ENCODE data around the gene CD69. TPM values are rescaled to one million over a fixed set of nuclear protein-coding genes. Genes with fewer than 3 reads are reported as not detected.

CD69 gene
- polyA plus RNA-seq, 1 donor from 2014 or later = 0.72 TPM

- H3K9me3 ChIP-seq (ENCODE audit: low read length) = no peaks in the 10 kb centered on the region
- H3K79me2 ChIP-seq (replicated peaks; ENCODE audit: insufficient read depth, low read length) = no peaks in the 10 kb centered on the region
- H4K20me1 ChIP-seq (ENCODE audit: insufficient read depth) = no peaks in the 10 kb centered on the region
- no peaks in the 10 kb centered on the region for H3F3A ChIP-seq (ENCODE audit: insufficient read depth, low read length, poor library complexity, severe bottlenecking)
- no peaks in the 10 kb centered on the region for H3K9me2 ChIP-seq (ENCODE audit: insufficient read depth, low read length)
- no peaks in the 10 kb centered on the region for H3K36me3 ChIP-seq (ENCODE audit: insufficient read depth, low read length)
- H2AFZ ChIP-seq (ENCODE audit: low read depth, low read length) = no peak overlapping the region
- H3K27me3 ChIP-seq (ENCODE audit: insufficient read depth, low read depth, low read length) = no peaks in the 10 kb centered on the region
- H3K4me2 ChIP-seq (ENCODE audit: low read length) = no peak overlapping the region
- no peak for TF ChIP-seq EP300 (conservative IDR thresholded peaks at IDR 0.05; ENCODE audit: poor library complexity, severe bottlenecking)
- no peak for TF ChIP-seq MXI1 (conservative IDR thresholded peaks at IDR 0.05; ENCODE audit: poor library complexity, severe bottlenecking)
- TF ChIP-seq EZH2 (IDR thresholded peaks at IDR 0.05; ENCODE audit: borderline replicate concordance, insufficient read depth, low read length, poor library complexity, severe bottlenecking) = no peak
- TF ChIP-seq, protein P1, sequence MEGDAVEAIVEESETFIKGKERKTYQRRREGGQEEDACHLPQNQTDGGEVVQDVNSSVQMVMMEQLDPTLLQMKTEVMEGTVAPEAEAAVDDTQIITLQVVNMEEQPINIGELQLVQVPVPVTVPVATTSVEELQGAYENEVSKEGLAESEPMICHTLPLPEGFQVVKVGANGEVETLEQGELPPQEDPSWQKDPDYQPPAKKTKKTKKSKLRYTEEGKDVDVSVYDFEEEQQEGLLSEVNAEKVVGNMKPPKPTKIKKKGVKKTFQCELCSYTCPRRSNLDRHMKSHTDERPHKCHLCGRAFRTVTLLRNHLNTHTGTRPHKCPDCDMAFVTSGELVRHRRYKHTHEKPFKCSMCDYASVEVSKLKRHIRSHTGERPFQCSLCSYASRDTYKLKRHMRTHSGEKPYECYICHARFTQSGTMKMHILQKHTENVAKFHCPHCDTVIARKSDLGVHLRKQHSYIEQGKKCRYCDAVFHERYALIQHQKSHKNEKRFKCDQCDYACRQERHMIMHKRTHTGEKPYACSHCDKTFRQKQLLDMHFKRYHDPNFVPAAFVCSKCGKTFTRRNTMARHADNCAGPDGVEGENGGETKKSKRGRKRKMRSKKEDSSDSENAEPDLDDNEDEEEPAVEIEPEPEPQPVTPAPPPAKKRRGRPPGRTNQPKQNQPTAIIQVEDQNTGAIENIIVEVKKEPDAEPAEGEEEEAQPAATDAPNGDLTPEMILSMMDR (IDR thresholded peaks at IDR 0.05; ENCODE audit: poor library complexity, severe bottlenecking) = no peak
- no peak for TF ChIP-seq REST (IDR thresholded peaks at IDR 0.05; ENCODE audit: borderline replicate concordance)
- TF ChIP-seq RAD21 (conservative IDR thresholded peaks at IDR 0.05) = no peak
- no peak for TF ChIP-seq SMC3 (conservative IDR thresholded peaks at IDR 0.05; ENCODE audit: poor library complexity)
- no peak for TF ChIP-seq POLR2AphosphoS5 (IDR thresholded peaks at IDR 0.05)
- no peak for TF ChIP-seq TAF1 (IDR thresholded peaks at IDR 0.05; ENCODE audit: low read depth)
- H3K4me3 ChIP-seq (ENCODE audit: low read length) = no peak overlapping the region
- H3K9ac ChIP-seq (ENCODE audit: low read length) = no peak overlapping the region
- no peak overlapping the region for H3K27ac ChIP-seq (ENCODE audit: low read length)
Measured at GRCh38 chr12:9792185-9792900, 31.6 kb upstream of the CD69 start.

- H3K4me3 ChIP-seq (ENCODE audit: low read length) = no peak overlapping the region
- no peaks in the 10 kb centered on the region for H4K20me1 ChIP-seq (ENCODE audit: insufficient read depth)
- no peaks in the 10 kb centered on the region for H3K9me2 ChIP-seq (ENCODE audit: insufficient read depth, low read length)
- no peaks in the 10 kb centered on the region for H3K36me3 ChIP-seq (ENCODE audit: insufficient read depth, low read length)
- no peaks in the 10 kb centered on the region for H3K9me3 ChIP-seq (ENCODE audit: low read length)
- H3K4me2 ChIP-seq (ENCODE audit: low read length) = no peak overlapping the region
- no peaks in the 10 kb centered on the region for H3K27me3 ChIP-seq (ENCODE audit: insufficient read depth, low read depth, low read length)
- TF ChIP-seq SMC3 (conservative IDR thresholded peaks at IDR 0.05; ENCODE audit: poor library complexity) (no peak), RAD21 (conservative IDR thresholded peaks at IDR 0.05) (no peak), EP300 (conservative IDR thresholded peaks at IDR 0.05; ENCODE audit: poor library complexity, severe bottlenecking) (no peak), EZH2 (IDR thresholded peaks at IDR 0.05; ENCODE audit: borderline replicate concordance, insufficient read depth, low read length, poor library complexity, severe bottlenecking) (no peak), REST (IDR thresholded peaks at IDR 0.05; ENCODE audit: borderline replicate concordance) (no peak), MXI1 (conservative IDR thresholded peaks at IDR 0.05; ENCODE audit: poor library complexity, severe bottlenecking) (no peak), POLR2AphosphoS5 (IDR thresholded peaks at IDR 0.05) (no peak), TAF1 (IDR thresholded peaks at IDR 0.05; ENCODE audit: low read depth) (no peak)
- TF ChIP-seq, protein P1 (IDR thresholded peaks at IDR 0.05; ENCODE audit: poor library complexity, severe bottlenecking) = no peak
- H2AFZ ChIP-seq (ENCODE audit: low read depth, low read length) = no peak overlapping the region
- no peaks in the 10 kb centered on the region for H3F3A ChIP-seq (ENCODE audit: insufficient read depth, low read length, poor library complexity, severe bottlenecking)
- no peaks in the 10 kb centered on the region for H3K79me2 ChIP-seq (replicated peaks; ENCODE audit: insufficient read depth, low read length)
- H3K27ac ChIP-seq (ENCODE audit: low read length) = no peak overlapping the region
- H3K9ac ChIP-seq (ENCODE audit: low read length) = no peak overlapping the region
Measured at GRCh38 chr12:9786726-9787717, 26.3 kb upstream of the CD69 start.

All from neural cell (in vitro differentiated cells).